Mucosa of descending colon (tissue), 3 donors: ENCODE data around the gene ENTPD5. TPM values are rescaled to one million over a fixed set of nuclear protein-coding genes. Genes with fewer than 3 reads are reported as not detected.

Source experiments
- ATAC-seq: fragments of 200-7000 bp; cut with Tn5 transposase; one replicate; pipeline ENCODE4 v1.9.1; 2020; ENCODE audit warnings: mild to moderate bottlenecking, moderate library complexity
- DNase-seq, 3 donors: peaks; one replicate each; pipeline ENCODE4 v3.0.0-alpha.2; 2020
- H3K36me3 ChIP-seq: fragments of 200-600 bp; one replicate; pipeline ENCODE4 v1.8.0; 2021; ENCODE audit warnings: low read depth, mild to moderate bottlenecking
- H3K4me1 ChIP-seq: fragments of 200-600 bp; one replicate; pipeline ENCODE4 v1.8.0; 2021; ENCODE audit warnings: low read depth, mild to moderate bottlenecking
- H3K4me3 ChIP-seq: fragments of 200-600 bp; one replicate; pipeline ENCODE4 v1.8.0; 2021; ENCODE audit warnings: mild to moderate bottlenecking
- H3K9me3 ChIP-seq: fragments of 200-600 bp; one replicate; pipeline ENCODE4 v1.8.0; 2021; ENCODE audit warnings: mild to moderate bottlenecking
- CTCF ChIP-seq: fragments of 200-600 bp; IDR thresholded peaks from one replicate; pipeline ENCODE4 v1.8.0; 2022; ENCODE audit warnings: antibody characterized with exemption, mild to moderate bottlenecking
- intact Hi-C, 2 donors: fragments of 100-400 bp; cut with DNase I in 1 of 2; cut with micrococcal nuclease in 1 of 2; formaldehyde crosslinking; loops; one replicate each; pipeline versions ENCODE4 v1.11.0 to v1.11.1; 2022; cut with DNase I, micrococcal nuclease
- total RNA-seq, 3 donors: library from RNA; stranded (reverse); fragmentation: NEBNext Ultra II Directional in 2 of 3; extraction: Animal tissue kit (Norgen Biotek cat#: 25700) in 2 of 3; gene quantifications; one replicate each; pipeline versions ENCODE4 v1.2.1 to v1.2.4, GENCODE V29; 2021 to 2023
- donor health status: DM: no; HTN: no; CAD: no; lungs with moderate emphysema.
- donor health status: DM: no; HTN: no; CAD: no.
- donor health status: DM: no; HTN: yes; CAD: no.

The ENTPD5 gene
- total RNA-seq, 3 donors from 2014 or later, result 79.9 to 296 (median 153) TPM

GRCh38 chr14:73913256-73913655, 105.8 kb downstream of the ENTPD5 start:
- Histone ChIP-seq H3K36me3 (no peaks in the 10 kb centered on the region), H3K4me3 (no peak overlapping the region), H3K9me3 (no peaks in the 10 kb centered on the region), H3K4me1 (no peaks in the 10 kb centered on the region)
- DNase-seq (no peak), ATAC-seq (no peak)
- TF ChIP-seq CTCF, result no peak
- intact Hi-C loops, result no loop called here

- H3K36me3 ChIP-seq, result no peaks in the 10 kb centered on the region
- no peak for TF ChIP-seq CTCF
- H3K4me3 ChIP-seq, result no peak overlapping the region
- no peak for DNase-seq
- ATAC-seq, result no peak
- H3K9me3 ChIP-seq, result no peaks in the 10 kb centered on the region
- intact Hi-C loops, result no loop called here
- no peaks in the 10 kb centered on the region for H3K4me1 ChIP-seq
Observed at GRCh38 chr14:73909681-73910080, 109.4 kb downstream of the ENTPD5 start.

Other genes with a start within 250 kb of the ENTPD5 start
- 10 to 100 TPM; 11.4 to 23.2 (median 17.2) TPM for gene PTGR2, start 167.5 kb downstream of the ENTPD5 start, total RNA-seq
- gene ZNF410, start 132.4 kb downstream of the ENTPD5 start, total RNA-seq, result 10 to 100 TPM; 38.3 to 47.2 (median 45.1) TPM
- 1 to 10 TPM; 4.0 to 6.8 (median 6.2) TPM for gene FAM161B, start 69.2 kb downstream of the ENTPD5 start, total RNA-seq
- gene COQ6, start 69.0 kb downstream of the ENTPD5 start, total RNA-seq, result 10 to 100 TPM; 18.9 to 20.6 (median 20.5) TPM
- 1 to 10 TPM; 3.9 to 6.8 (median 4.1) TPM for gene BBOF1, start 61 bp upstream of the ENTPD5 start, total RNA-seq
- 10 to 100 TPM; 26.7 to 42.1 (median 32.6) TPM for gene ALDH6A1, start 65.2 kb upstream of the ENTPD5 start, total RNA-seq
- gene LIN52, start 65.7 kb upstream of the ENTPD5 start, total RNA-seq, result 1 to 10 TPM; 4.1 to 9.0 (median 7.4) TPM
- not detected for gene VSX2, start 220.2 kb upstream of the ENTPD5 start, total RNA-seq